GM23338 (cell line): Measurements from ENCODE around the gene CST11. TPM values are rescaled to one million over a fixed set of nuclear protein-coding genes. Genes with fewer than 3 reads are reported as not detected.

Experiments
- ATAC-seq: fragments of 200-7000 bp; cut with Tn5 transposase; 3 replicates; pipeline ENCODE4 v1.9.1; 2020
- DNase-seq: peaks from one replicate; pipeline ENCODE4 v3.0.0-alpha.2; 2015; ENCODE audit warnings: low spot score
- H2AFZ ChIP-seq: fragments of 200-600 bp; sonication (generic); 2 replicates; pipeline ENCODE4 v1.8.0; 2016; ENCODE audit warnings: antibody characterized with exemption, mild to moderate bottlenecking, moderate library complexity
- H3F3A ChIP-seq: fragments of 200-600 bp; sonication (generic); replicated peaks from 2 replicates; pipeline ENCODE4 v1.8.0; 2017; ENCODE audit warnings: antibody characterized with exemption, mixed run types, low read depth
- H3K27ac ChIP-seq: fragments of 200-600 bp; sonication (generic); 2 replicates; pipeline ENCODE4 v1.6.1; 2016; ENCODE audit warnings: low read depth
- H3K27me3 ChIP-seq: fragments of 200-600 bp; sonication (generic); 2 replicates; pipeline ENCODE4 v1.8.0; 2016; ENCODE audit warnings: mild to moderate bottlenecking, mixed run types, moderate library complexity; ENCODE audit not compliant: insufficient read depth
- H3K36me3 ChIP-seq: fragments of 200-600 bp; sonication (generic); 2 replicates; pipeline ENCODE4 v1.8.0; 2016; ENCODE audit warnings: mild to moderate bottlenecking; ENCODE audit not compliant: insufficient read depth
- H3K4me1 ChIP-seq: fragments of 200-600 bp; sonication (generic); 2 replicates; pipeline ENCODE4 v1.8.0; 2016; ENCODE audit warnings: mild to moderate bottlenecking, moderate library complexity; ENCODE audit not compliant: insufficient read depth
- H3K4me2 ChIP-seq: fragments of 200-600 bp; sonication (generic); 2 replicates; pipeline ENCODE4 v1.7.1; 2017; ENCODE audit warnings: mixed run types
- H3K4me3 ChIP-seq: fragments of 200-600 bp; sonication (generic); 2 replicates; pipeline ENCODE4 v1.6.1; 2016; ENCODE audit warnings: mixed run types
- H3K79me2 ChIP-seq: fragments of 200-600 bp; sonication (generic); replicated peaks from 2 replicates; pipeline ENCODE4 v1.8.0; 2017; ENCODE audit warnings: mild to moderate bottlenecking; ENCODE audit not compliant: insufficient read depth
- H3K9me2 ChIP-seq: fragments of 200-600 bp; sonication (generic); 2 replicates; pipeline ENCODE4 v1.8.0; 2017; ENCODE audit not compliant: insufficient read depth
- H4K20me1 ChIP-seq: fragments of 200-600 bp; sonication (generic); replicated peaks from 2 replicates; pipeline ENCODE4 v1.8.0; 2017; ENCODE audit warnings: mild to moderate bottlenecking; ENCODE audit not compliant: insufficient read depth
- H3K27ac Mint-ChIP-seq: 2 replicates; pipeline ENCODE4 v1.8.0; 2020; ENCODE audit warnings: inconsistent platforms, mild to moderate bottlenecking, moderate library complexity, mixed read lengths
- H3K27me3 Mint-ChIP-seq: 3 replicates; pipeline ENCODE4 v1.8.0; 2022; ENCODE audit warnings: low read depth, mild to moderate bottlenecking, moderate library complexity, mixed read lengths, inconsistent platforms; ENCODE audit not compliant: insufficient read depth, poor library complexity
- H3K36me3 Mint-ChIP-seq: 3 replicates; pipeline ENCODE4 v1.8.0; 2021; ENCODE audit warnings: low read depth, mild to moderate bottlenecking, inconsistent platforms, moderate library complexity, mixed read lengths
- H3K4me1 Mint-ChIP-seq: 3 replicates; pipeline ENCODE4 v1.8.0; 2020; ENCODE audit warnings: mild to moderate bottlenecking, inconsistent platforms, mixed read lengths
- H3K4me3 Mint-ChIP-seq: 3 replicates; pipeline ENCODE4 v1.8.0; 2021; ENCODE audit warnings: moderate library complexity, mild to moderate bottlenecking, inconsistent platforms, mixed read lengths
- H3K9me3 Mint-ChIP-seq: 3 replicates; pipeline ENCODE4 v1.8.0; 2020; ENCODE audit warnings: moderate library complexity, mild to moderate bottlenecking, inconsistent platforms, mixed read lengths
- CREB1 ChIP-seq: fragments of 250-450 bp; sonication (Bioruptor Pico); IDR thresholded peaks from 2 replicates; pipeline ENCODE4 v1.5.0; 2020; ENCODE audit warnings: low read depth, mild to moderate bottlenecking, moderate library complexity
- JUNB ChIP-seq: IDR thresholded peaks from one replicate; pipeline ENCODE4 v1.6.1; 2016; ENCODE audit warnings: antibody characterized with exemption; ENCODE audit not compliant: unreplicated experiment
- NANOG ChIP-seq: IDR thresholded peaks from 2 replicates; pipeline ENCODE4 v1.6.1; 2016; ENCODE audit warnings: antibody characterized with exemption, borderline replicate concordance
- STAT1 ChIP-seq: IDR thresholded peaks from one replicate; pipeline ENCODE4 v1.6.1; 2016; ENCODE audit warnings: antibody characterized with exemption; ENCODE audit not compliant: unreplicated experiment
- ZNF114 ChIP-seq: fragments of 250-450 bp; sonication (Bioruptor Pico); IDR thresholded peaks from 2 replicates; pipeline ENCODE4 v1.5.0; 2020; ENCODE audit warnings: mild to moderate bottlenecking, moderate library complexity
- ZNF331 ChIP-seq: fragments of 250-450 bp; sonication (Bioruptor Pico); IDR thresholded peaks from 2 replicates; pipeline ENCODE4 v1.5.0; 2020; ENCODE audit warnings: low read depth, mild to moderate bottlenecking, moderate library complexity
- polyA plus RNA-seq: library from polyadenylated mRNA; unstranded; fragments of >200 nt; fragmentation: Nextera tagmentation; extraction: Ambion mirVana; gene quantifications from 2 replicates; pipeline ENCODE4 v1.2.1, GENCODE V29; 2016
- total RNA-seq: library from RNA; depleted of rRNA; stranded (reverse); fragments of >200 nt; shearing (Covaris generic); gene quantifications from 2 replicates; pipeline ENCODE4 v1.2.3, GENCODE V29; 2014
- TF ChIP-seq, protein P1 (sequence below), 2 experiments: fragments of 200-600 bp in 1 of 2; sonication (generic) in 1 of 2; conservative IDR thresholded peaks; 2 replicates each; pipeline versions ENCODE4 v1.5.1 to v1.6.1; 2016 to 2017; ENCODE audit warnings: antibody characterized with exemption in 2 of 2, low read depth in 2 of 2, mild to moderate bottlenecking in 2 of 2, moderate library complexity in 1 of 2
- TF ChIP-seq, protein P2 (sequence below): fragments of 250-450 bp; sonication (Bioruptor Pico); IDR thresholded peaks from 2 replicates; pipeline ENCODE4 v1.5.0; 2020; ENCODE audit warnings: mild to moderate bottlenecking, moderate library complexity
- TF ChIP-seq, protein P3 (sequence below): IDR thresholded peaks from 2 replicates; pipeline ENCODE4 v1.6.1; 2016; ENCODE audit warnings: antibody characterized with exemption

Gene CST11
- total and polyA plus RNA-seq, 2 experiments from 2014 or later = not detected

GRCh38 chr20:23415555-23415954 lies 37.1 kb downstream of the CST11 start:
- Mint-ChIP-seq H3K4me3 (no peak overlapping the region), H3K9me3 (no peaks in the 10 kb centered on the region), H3K36me3 (no peaks in the 10 kb centered on the region; the same call in 2 of the 3 replicates), H3K27me3 (no peaks in the 10 kb centered on the region), H3K4me1 (peaks cover 19% of the 10 kb centered on the region), H3K27ac (no peak overlapping the region)
- no peaks in the 10 kb centered on the region for H3K36me3 ChIP-seq
- H4K20me1 ChIP-seq = peaks cover 48% of the 10 kb centered on the region
- DNase-seq (no peak), ATAC-seq (no peak)
- peaks cover 100% of the 10 kb centered on the region for H3K79me2 ChIP-seq
- H3K27me3 ChIP-seq = no peaks in the 10 kb centered on the region
- no peaks in the 10 kb centered on the region for H3K9me2 ChIP-seq
- peaks cover 11% of the 10 kb centered on the region for H3K4me1 ChIP-seq
- H2AFZ ChIP-seq = no peak overlapping the region
- H3F3A ChIP-seq = no peaks in the 10 kb centered on the region
- no peak overlapping the region for H3K4me2 ChIP-seq
- no peak overlapping the region for H3K27ac ChIP-seq
- H3K4me3 ChIP-seq = no peak overlapping the region
- TF ChIP-seq JUNB (no peak), ZNF114 (CRISPR knock-in tag) (no peak), NANOG (no peak), STAT1 (no peak), CREB1 (CRISPR knock-in tag) (no peak)
- TF ChIP-seq, protein P1, sequence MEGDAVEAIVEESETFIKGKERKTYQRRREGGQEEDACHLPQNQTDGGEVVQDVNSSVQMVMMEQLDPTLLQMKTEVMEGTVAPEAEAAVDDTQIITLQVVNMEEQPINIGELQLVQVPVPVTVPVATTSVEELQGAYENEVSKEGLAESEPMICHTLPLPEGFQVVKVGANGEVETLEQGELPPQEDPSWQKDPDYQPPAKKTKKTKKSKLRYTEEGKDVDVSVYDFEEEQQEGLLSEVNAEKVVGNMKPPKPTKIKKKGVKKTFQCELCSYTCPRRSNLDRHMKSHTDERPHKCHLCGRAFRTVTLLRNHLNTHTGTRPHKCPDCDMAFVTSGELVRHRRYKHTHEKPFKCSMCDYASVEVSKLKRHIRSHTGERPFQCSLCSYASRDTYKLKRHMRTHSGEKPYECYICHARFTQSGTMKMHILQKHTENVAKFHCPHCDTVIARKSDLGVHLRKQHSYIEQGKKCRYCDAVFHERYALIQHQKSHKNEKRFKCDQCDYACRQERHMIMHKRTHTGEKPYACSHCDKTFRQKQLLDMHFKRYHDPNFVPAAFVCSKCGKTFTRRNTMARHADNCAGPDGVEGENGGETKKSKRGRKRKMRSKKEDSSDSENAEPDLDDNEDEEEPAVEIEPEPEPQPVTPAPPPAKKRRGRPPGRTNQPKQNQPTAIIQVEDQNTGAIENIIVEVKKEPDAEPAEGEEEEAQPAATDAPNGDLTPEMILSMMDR (conservative IDR thresholded peaks at IDR 0.05; ENCODE audit: low read depth in 2 of 2) = no peak

DNA sequence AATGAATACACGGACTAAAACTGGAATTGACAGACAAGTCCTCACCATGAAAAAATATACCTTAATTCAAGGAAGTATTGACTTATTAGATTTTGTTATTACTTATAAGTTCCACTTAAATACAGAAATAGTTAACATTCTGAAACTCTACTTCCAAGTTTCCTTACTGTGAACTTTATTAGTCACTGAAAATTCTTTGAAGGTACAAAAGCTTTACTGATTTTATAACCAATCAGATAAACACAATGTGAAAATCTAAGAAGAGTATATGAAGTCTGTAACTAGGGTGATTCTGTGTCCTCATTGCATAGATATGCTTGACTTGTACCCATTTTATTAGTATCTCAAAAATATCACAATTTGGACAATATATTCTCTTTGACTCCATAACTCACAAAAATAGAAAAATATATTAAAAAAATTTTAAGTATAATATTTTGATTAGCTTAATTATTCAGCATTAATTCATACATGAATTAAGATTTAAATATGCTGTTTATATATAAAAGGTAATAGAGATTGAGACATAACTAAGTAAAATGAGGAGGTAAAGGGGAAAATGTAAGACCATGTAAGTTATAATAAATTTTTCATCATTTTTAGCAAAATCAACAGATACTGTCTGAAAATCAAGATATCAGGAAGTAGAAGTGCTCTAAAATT lies 38.0 kb downstream of the CST11 start:
- Histone ChIP-seq H3K27ac (no peak overlapping the region), H3K9me2 (no peaks in the 10 kb centered on the region), H3K4me1 (peaks cover 15% of the 10 kb centered on the region), H4K20me1 (peaks cover 53% of the 10 kb centered on the region), H3K27me3 (no peaks in the 10 kb centered on the region), H3K79me2 (peaks cover 100% of the 10 kb centered on the region), H3F3A (no peaks in the 10 kb centered on the region), H3K36me3 (no peaks in the 10 kb centered on the region), H3K4me3 (no peak overlapping the region), H2AFZ (no peak overlapping the region), H3K4me2 (no peak overlapping the region)
- Mint-ChIP-seq H3K27ac (no peak overlapping the region), H3K27me3 (no peaks in the 10 kb centered on the region), H3K4me3 (no peak overlapping the region), H3K36me3 (no peaks in the 10 kb centered on the region), H3K4me1 (peaks cover 20% of the 10 kb centered on the region; the same call in 2 of the 3 replicates), H3K9me3 (no peaks in the 10 kb centered on the region)
- ATAC-seq (no peak), DNase-seq (no peak)
- TF ChIP-seq ZNF331 (CRISPR knock-in tag) = no peak
- TF ChIP-seq, protein P1 (conservative IDR thresholded peaks at IDR 0.05; ENCODE audit: low read depth in 2 of 2) = no peak
- TF ChIP-seq, protein P2, sequence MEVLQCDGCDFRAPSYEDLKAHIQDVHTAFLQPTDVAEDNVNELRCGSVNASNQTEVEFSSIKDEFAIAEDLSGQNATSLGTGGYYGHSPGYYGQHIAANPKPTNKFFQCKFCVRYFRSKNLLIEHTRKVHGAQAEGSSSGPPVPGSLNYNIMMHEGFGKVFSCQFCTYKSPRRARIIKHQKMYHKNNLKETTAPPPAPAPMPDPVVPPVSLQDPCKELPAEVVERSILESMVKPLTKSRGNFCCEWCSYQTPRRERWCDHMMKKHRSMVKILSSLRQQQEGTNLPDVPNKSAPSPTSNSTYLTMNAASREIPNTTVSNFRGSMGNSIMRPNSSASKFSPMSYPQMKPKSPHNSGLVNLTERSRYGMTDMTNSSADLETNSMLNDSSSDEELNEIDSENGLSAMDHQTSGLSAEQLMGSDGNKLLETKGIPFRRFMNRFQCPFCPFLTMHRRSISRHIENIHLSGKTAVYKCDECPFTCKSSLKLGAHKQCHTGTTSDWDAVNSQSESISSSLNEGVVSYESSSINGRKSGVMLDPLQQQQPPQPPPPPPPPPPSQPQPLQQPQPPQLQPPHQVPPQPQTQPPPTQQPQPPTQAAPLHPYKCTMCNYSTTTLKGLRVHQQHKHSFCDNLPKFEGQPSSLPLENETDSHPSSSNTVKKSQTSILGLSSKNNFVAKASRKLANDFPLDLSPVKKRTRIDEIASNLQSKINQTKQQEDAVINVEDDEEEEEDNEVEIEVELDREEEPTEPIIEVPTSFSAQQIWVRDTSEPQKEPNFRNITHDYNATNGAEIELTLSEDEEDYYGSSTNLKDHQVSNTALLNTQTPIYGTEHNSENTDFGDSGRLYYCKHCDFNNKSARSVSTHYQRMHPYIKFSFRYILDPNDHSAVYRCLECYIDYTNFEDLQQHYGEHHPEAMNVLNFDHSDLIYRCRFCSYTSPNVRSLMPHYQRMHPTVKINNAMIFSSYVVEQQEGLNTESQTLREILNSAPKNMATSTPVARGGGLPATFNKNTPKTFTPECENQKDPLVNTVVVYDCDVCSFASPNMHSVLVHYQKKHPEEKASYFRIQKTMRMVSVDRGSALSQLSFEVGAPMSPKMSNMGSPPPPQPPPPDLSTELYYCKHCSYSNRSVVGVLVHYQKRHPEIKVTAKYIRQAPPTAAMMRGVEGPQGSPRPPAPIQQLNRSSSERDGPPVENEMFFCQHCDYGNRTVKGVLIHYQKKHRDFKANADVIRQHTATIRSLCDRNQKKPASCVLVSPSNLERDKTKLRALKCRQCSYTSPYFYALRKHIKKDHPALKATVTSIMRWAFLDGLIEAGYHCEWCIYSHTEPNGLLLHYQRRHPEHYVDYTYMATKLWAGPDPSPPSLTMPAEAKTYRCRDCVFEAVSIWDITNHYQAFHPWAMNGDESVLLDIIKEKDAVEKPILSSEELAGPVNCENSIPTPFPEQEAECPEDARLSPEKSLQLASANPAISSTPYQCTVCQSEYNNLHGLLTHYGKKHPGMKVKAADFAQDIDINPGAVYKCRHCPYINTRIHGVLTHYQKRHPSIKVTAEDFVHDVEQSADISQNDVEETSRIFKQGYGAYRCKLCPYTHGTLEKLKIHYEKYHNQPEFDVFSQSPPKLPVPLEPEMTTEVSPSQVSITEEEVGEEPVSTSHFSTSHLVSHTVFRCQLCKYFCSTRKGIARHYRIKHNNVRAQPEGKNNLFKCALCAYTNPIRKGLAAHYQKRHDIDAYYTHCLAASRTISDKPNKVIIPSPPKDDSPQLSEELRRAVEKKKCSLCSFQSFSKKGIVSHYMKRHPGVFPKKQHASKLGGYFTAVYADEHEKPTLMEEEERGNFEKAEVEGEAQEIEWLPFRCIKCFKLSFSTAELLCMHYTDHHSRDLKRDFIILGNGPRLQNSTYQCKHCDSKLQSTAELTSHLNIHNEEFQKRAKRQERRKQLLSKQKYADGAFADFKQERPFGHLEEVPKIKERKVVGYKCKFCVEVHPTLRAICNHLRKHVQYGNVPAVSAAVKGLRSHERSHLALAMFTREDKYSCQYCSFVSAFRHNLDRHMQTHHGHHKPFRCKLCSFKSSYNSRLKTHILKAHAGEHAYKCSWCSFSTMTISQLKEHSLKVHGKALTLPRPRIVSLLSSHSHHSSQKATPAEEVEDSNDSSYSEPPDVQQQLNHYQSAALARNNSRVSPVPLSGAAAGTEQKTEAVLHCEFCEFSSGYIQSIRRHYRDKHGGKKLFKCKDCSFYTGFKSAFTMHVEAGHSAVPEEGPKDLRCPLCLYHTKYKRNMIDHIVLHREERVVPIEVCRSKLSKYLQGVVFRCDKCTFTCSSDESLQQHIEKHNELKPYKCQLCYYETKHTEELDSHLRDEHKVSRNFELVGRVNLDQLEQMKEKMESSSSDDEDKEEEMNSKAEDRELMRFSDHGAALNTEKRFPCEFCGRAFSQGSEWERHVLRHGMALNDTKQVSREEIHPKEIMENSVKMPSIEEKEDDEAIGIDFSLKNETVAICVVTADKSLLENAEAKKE (CRISPR knock-in tag) = no peak
- TF ChIP-seq, protein P3, sequence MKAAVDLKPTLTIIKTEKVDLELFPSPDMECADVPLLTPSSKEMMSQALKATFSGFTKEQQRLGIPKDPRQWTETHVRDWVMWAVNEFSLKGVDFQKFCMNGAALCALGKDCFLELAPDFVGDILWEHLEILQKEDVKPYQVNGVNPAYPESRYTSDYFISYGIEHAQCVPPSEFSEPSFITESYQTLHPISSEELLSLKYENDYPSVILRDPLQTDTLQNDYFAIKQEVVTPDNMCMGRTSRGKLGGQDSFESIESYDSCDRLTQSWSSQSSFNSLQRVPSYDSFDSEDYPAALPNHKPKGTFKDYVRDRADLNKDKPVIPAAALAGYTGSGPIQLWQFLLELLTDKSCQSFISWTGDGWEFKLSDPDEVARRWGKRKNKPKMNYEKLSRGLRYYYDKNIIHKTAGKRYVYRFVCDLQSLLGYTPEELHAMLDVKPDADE = no peak
